Measurements from ENCODE around the gene AKIRIN2.
A peak's percentile ranks its signal among the peaks of the same experiment; 100 is the strongest.
"Not testable (repeated sequence)": the region's sequence is repeated elsewhere in the genome, so short reads cannot be mapped to it uniquely, and the experiment has no call there.

AKIRIN2 gene

GRCh38 chr6:87728706-87729105 is 26.7 kb upstream of the AKIRIN2 start:
- no peak for DNase-seq
- TF ChIP-seq POLR2A (IDR thresholded peaks at IDR 0.05; ENCODE audit: low read length): no peak
- no peak for TF ChIP-seq GATA1 (IDR thresholded peaks at IDR 0.05; ENCODE audit: low read depth, low read length)

- DNase-seq: peak; percentile 46 to 67
- no peak for TF ChIP-seq GATA1 (IDR thresholded peaks at IDR 0.05; ENCODE audit: low read depth, low read length)
- no peak for TF ChIP-seq POLR2A (IDR thresholded peaks at IDR 0.05; ENCODE audit: low read length)
Measured at GRCh38 chr6:87724983-87725811, 23.2 kb upstream of the AKIRIN2 start.

- DNase-seq: peak; percentile 88 to 91
- TF ChIP-seq GATA1 (IDR thresholded peaks at IDR 0.05; ENCODE audit: low read depth, low read length): peak; percentile 73
- TF ChIP-seq POLR2A (IDR thresholded peaks at IDR 0.05; ENCODE audit: low read length): no peak
Measured at GRCh38 chr6:87723170-87724078, 21.4 kb upstream of the AKIRIN2 start.

GRCh38 chr6:87722540-87723169 is 20.6 kb upstream of the AKIRIN2 start:
- peak in 1 of 2 experiments; percentile 36 for DNase-seq
- TF ChIP-seq GATA1 (IDR thresholded peaks at IDR 0.05; ENCODE audit: low read depth, low read length) (no peak), POLR2A (IDR thresholded peaks at IDR 0.05; ENCODE audit: low read length) (no peak)

GRCh38 chr6:87721311-87721710 is 19.3 kb upstream of the AKIRIN2 start:
- DNase-seq: no peak
- TF ChIP-seq GATA1 (IDR thresholded peaks at IDR 0.05; ENCODE audit: low read depth, low read length) (no peak), POLR2A (IDR thresholded peaks at IDR 0.05; ENCODE audit: low read length) (no peak)

- DNase-seq: no peak
Measured at GRCh38 chr6:87718662-87719433, 16.8 kb upstream of the AKIRIN2 start.

GRCh38 chr6:87716928-87717614 is 15.0 kb upstream of the AKIRIN2 start:
- TF ChIP-seq POLR2A (IDR thresholded peaks at IDR 0.05; ENCODE audit: low read length) (no peak), GATA1 (IDR thresholded peaks at IDR 0.05; ENCODE audit: low read depth, low read length) (no peak)
- no peak for DNase-seq

More at GRCh38 chr6:87718662-87719433, 16.8 kb upstream of the AKIRIN2 start:
- TF ChIP-seq POLR2A (IDR thresholded peaks at IDR 0.05; ENCODE audit: low read length) (no peak), GATA1 (IDR thresholded peaks at IDR 0.05; ENCODE audit: low read depth, low read length) (no peak)

- no peak for TF ChIP-seq POLR2A (IDR thresholded peaks at IDR 0.05; ENCODE audit: low read length)
- no peak for TF ChIP-seq GATA1 (IDR thresholded peaks at IDR 0.05; ENCODE audit: low read depth, low read length)
- no peak for DNase-seq
Measured at GRCh38 chr6:87714093-87714842, 12.2 kb upstream of the AKIRIN2 start.

GRCh38 chr6:87712713-87713112 is 10.7 kb upstream of the AKIRIN2 start:
- DNase-seq: not testable (repeated sequence)

GRCh38 chr6:87710090-87710489 is 8.1 kb upstream of the AKIRIN2 start:
- DNase-seq: no peak
- no peak for TF ChIP-seq GATA1 (IDR thresholded peaks at IDR 0.05; ENCODE audit: low read depth, low read length)
- TF ChIP-seq POLR2A (IDR thresholded peaks at IDR 0.05; ENCODE audit: low read length): no peak

- not testable (repeated sequence) for DNase-seq
Measured at GRCh38 chr6:87708581-87709427, 6.8 kb upstream of the AKIRIN2 start.
